K562 (cell line): ENCODE data around the gene HDAC1. TPM values are rescaled to one million over a fixed set of nuclear protein-coding genes. Genes with fewer than 3 reads are reported as not detected.

Experiments used
- ETV6 ChIP-seq, 3 experiments: fragments of 150-350 bp in 1 of 3; sonication (generic) in 1 of 3; formaldehyde crosslinking in 1 of 3; IDR thresholded peaks; 2 replicates each; pipeline versions ENCODE4 v1.6.1 to v1.8.0; 2014 to 2022; ENCODE audit warnings: borderline replicate concordance in 2 of 3, low read depth in 2 of 3, antibody characterized with exemption in 1 of 3, low read length in 1 of 3, mild to moderate bottlenecking in 1 of 3, missing genetic modification reagents in 1 of 3
- EWSR1 ChIP-seq: fragments of 450-650 bp; IDR thresholded peaks from 2 replicates; pipeline ENCODE4 v1.6.1; 2018; ENCODE audit warnings: borderline replicate concordance, mild to moderate bottlenecking, low read depth, moderate library complexity; ENCODE audit not compliant: partially characterized antibody
- PHF21A ChIP-seq: fragments of 450-650 bp; IDR thresholded peaks from 2 replicates; pipeline ENCODE4 v1.6.1; 2017; ENCODE audit warnings: low read depth, borderline replicate concordance
- PTRF ChIP-seq: fragments of 450-650 bp; IDR thresholded peaks from 2 replicates; pipeline ENCODE4 v1.6.1; 2016; ENCODE audit warnings: mild to moderate bottlenecking, missing genetic modification characterization, missing compliant biosample characterization
- TRIM24 ChIP-seq, 2 experiments: fragments of 450-650 bp; IDR thresholded peaks; 2 replicates each; pipeline ENCODE4 v1.6.1; 2016
- YBX1 ChIP-seq: fragments of 450-650 bp; IDR thresholded peaks from 2 replicates; pipeline ENCODE4 v1.7.1; 2016; ENCODE audit warnings: mild to moderate bottlenecking
- ZNF174 ChIP-seq: fragments of 250-450 bp; sonication (Bioruptor Pico); IDR thresholded peaks from 2 replicates; pipeline ENCODE4 v1.4.0; 2020; ENCODE audit warnings: mild to moderate bottlenecking
- polyA plus RNA-seq, 8 experiments: library from polyadenylated mRNA; depleted of rRNA in 4 of 8; stranded (reverse) in 5 of 8; unstranded in 3 of 8; fragments of >200 nt; fragmentation: Nextera tagmentation in 2 of 8; fragmentation: Illumina TruSeq in 1 of 8; extraction: Ambion mirVana in 2 of 8; extraction: Trizol in 1 of 8; gene quantifications; 2 replicates each; pipeline versions ENCODE4 v1.2.1 to v1.2.3, GENCODE V29; 2011 to 2014; ENCODE audit warnings: inconsistent platforms in 1 of 8, missing spikeins in 1 of 8
- total RNA-seq, 7 experiments: library from RNA; depleted of rRNA in 6 of 7; stranded (reverse); fragments of >200 nt in 6 of 7; fragmentation: Illumina TruSeq in 2 of 7; extraction: Trizol in 2 of 7; gene quantifications; 2 replicates each; pipeline versions ENCODE4 v1.2.1 to v1.2.3, GENCODE V29; 2011 to 2021; ENCODE audit warnings: low replicate concordance in 1 of 7
- TF ChIP-seq, protein P1 (sequence below), 2 experiments: fragments of 450-650 bp; IDR thresholded peaks; 2 replicates each; pipeline ENCODE4 v1.6.1; 2018; ENCODE audit warnings: mild to moderate bottlenecking in 2 of 2, low read depth in 1 of 2; ENCODE audit not compliant: partially characterized antibody in 2 of 2
- TF ChIP-seq, protein P2 (sequence below), 2 experiments: fragments of 450-650 bp; IDR thresholded peaks; 2 replicates each; pipeline ENCODE4 v1.6.1; 2016; ENCODE audit warnings: mild to moderate bottlenecking in 2 of 2, borderline replicate concordance in 1 of 2, low read depth in 1 of 2, moderate library complexity in 1 of 2
- TF ChIP-seq, protein P3 (sequence below): IDR thresholded peaks from 2 replicates; pipeline ENCODE4 v1.6.1; 2011; ENCODE audit warnings: borderline replicate concordance, low read depth, mild to moderate bottlenecking, moderate library complexity, low read length; ENCODE audit not compliant: insufficient read depth, poor library complexity, severe bottlenecking

The HDAC1 gene
- total and polyA plus RNA-seq, 9 of the 15 experiments (the other 6 are each of a cell fraction or from before 2014, with no cell fraction given): 169 to 384 (median 193) TPM

- TF ChIP-seq, protein P1, sequence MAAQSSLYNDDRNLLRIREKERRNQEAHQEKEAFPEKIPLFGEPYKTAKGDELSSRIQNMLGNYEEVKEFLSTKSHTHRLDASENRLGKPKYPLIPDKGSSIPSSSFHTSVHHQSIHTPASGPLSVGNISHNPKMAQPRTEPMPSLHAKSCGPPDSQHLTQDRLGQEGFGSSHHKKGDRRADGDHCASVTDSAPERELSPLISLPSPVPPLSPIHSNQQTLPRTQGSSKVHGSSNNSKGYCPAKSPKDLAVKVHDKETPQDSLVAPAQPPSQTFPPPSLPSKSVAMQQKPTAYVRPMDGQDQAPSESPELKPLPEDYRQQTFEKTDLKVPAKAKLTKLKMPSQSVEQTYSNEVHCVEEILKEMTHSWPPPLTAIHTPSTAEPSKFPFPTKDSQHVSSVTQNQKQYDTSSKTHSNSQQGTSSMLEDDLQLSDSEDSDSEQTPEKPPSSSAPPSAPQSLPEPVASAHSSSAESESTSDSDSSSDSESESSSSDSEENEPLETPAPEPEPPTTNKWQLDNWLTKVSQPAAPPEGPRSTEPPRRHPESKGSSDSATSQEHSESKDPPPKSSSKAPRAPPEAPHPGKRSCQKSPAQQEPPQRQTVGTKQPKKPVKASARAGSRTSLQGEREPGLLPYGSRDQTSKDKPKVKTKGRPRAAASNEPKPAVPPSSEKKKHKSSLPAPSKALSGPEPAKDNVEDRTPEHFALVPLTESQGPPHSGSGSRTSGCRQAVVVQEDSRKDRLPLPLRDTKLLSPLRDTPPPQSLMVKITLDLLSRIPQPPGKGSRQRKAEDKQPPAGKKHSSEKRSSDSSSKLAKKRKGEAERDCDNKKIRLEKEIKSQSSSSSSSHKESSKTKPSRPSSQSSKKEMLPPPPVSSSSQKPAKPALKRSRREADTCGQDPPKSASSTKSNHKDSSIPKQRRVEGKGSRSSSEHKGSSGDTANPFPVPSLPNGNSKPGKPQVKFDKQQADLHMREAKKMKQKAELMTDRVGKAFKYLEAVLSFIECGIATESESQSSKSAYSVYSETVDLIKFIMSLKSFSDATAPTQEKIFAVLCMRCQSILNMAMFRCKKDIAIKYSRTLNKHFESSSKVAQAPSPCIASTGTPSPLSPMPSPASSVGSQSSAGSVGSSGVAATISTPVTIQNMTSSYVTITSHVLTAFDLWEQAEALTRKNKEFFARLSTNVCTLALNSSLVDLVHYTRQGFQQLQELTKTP (IDR thresholded peaks at IDR 0.05; ENCODE audit: low read depth in 1 of 2, partially characterized antibody in 2 of 2): peak in 1 of 2 experiments; percentile 65
- TF ChIP-seq YBX1 (no peak), TRIM24 (IDR thresholded peaks at IDR 0.05) (peak; percentile 35 to 77; a peak in 2 of 4 replicates), EWSR1 (no peak), PTRF (tag) (no peak), PHF21A (no peak; the same call in 1 of the 2 replicates), ETV6 (IDR thresholded peaks at IDR 0.05; ENCODE audit: borderline replicate concordance in 1 of 2, low read depth in 2 of 2, low read length in 1 of 2) (no peak), ETV6 (CRISPR knock-in tag; IDR thresholded peaks at IDR 0.05; ENCODE audit: borderline replicate concordance) (no peak), ZNF174 (CRISPR knock-in tag) (no peak)
- TF ChIP-seq, protein P2, sequence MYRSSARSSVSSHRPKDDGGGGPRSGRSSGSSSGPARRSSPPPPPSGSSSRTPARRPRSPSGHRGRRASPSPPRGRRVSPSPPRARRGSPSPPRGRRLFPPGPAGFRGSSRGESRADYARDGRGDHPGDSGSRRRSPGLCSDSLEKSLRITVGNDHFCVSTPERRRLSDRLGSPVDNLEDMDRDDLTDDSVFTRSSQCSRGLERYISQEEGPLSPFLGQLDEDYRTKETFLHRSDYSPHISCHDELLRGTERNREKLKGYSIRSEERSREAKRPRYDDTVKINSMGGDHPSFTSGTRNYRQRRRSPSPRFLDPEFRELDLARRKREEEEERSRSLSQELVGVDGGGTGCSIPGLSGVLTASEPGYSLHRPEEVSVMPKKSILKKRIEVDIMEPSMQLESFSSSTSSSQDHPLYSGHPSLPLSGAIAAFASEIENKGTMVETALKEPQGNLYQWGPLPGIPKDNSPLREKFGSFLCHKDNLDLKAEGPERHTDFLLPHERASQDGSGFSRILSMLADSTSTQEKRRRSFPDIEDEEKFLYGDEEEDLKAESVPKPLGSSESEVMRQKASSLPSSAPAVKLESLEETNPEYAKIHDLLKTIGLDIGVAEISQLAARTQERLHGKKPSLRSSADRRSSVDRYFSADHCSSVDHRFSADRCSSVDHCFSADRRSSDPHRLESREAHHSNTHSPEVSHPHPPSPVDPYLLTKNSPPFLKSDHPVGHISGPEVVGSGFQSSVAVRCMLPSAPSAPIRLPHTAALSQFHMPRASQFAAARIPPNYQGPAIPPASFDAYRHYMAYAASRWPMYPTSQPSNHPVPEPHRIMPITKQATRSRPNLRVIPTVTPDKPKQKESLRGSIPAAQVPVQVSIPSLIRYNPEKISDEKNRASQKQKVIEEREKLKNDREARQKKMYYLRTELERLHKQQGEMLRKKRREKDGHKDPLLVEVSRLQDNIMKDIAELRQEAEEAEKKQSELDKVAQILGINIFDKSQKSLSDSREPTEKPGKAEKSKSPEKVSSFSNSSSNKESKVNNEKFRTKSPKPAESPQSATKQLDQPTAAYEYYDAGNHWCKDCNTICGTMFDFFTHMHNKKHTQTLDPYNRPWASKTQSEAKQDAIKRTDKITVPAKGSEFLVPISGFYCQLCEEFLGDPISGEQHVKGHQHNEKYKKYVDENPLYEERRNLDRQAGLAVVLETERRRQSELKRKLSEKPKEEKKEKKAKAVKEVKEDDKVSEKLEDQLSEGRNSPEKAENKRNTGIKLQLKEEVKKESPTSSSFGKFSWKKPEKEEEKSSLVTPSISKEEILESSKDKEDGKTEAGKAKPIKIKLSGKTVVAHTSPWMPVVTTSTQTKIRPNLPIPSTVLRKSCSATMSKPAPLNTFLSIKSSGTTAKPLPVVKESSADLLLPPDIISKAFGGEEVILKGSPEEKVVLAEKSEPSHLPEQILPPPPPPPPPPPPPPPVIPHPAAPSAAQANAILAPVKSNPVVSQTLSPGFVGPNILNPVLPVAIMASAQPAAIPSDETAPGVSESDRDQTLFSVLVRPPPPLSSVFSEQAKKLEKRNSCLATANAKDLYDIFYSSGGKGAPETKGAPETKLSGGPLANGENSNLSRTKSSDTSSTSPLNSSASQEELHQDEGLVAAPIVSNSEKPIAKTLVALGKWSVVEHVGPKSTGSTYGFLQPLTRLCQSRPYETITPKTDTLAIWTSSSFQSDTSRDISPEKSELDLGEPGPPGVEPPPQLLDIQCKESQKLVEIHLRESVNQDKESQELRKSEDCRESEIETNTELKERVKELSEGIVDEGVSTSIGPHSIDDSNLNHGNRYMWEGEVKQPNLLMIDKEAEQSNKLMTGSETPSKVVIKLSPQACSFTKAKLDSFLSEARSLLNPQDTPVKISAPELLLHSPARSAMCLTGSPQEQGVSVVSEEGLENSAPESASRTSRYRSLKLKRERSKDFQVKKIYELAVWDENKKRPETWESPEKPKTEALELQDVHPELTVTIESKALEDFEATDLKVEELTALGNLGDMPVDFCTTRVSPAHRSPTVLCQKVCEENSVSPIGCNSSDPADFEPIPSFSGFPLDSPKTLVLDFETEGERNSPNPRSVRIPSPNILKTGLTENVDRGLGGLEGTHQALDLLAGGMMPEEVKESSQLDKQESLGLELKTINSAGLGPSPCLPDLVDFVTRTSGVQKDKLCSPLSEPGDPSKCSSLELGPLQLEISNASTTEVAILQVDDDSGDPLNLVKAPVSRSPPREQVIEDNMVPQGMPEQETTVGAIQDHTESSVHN (IDR thresholded peaks at IDR 0.05; ENCODE audit: borderline replicate concordance in 1 of 2, low read depth in 1 of 2): no peak
- TF ChIP-seq, protein P3, sequence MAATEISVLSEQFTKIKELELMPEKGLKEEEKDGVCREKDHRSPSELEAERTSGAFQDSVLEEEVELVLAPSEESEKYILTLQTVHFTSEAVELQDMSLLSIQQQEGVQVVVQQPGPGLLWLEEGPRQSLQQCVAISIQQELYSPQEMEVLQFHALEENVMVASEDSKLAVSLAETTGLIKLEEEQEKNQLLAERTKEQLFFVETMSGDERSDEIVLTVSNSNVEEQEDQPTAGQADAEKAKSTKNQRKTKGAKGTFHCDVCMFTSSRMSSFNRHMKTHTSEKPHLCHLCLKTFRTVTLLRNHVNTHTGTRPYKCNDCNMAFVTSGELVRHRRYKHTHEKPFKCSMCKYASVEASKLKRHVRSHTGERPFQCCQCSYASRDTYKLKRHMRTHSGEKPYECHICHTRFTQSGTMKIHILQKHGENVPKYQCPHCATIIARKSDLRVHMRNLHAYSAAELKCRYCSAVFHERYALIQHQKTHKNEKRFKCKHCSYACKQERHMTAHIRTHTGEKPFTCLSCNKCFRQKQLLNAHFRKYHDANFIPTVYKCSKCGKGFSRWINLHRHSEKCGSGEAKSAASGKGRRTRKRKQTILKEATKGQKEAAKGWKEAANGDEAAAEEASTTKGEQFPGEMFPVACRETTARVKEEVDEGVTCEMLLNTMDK: peak; percentile 81
These were observed 43.6 kb upstream of the HDAC1 start (continued) for GRCh38 chr1:32247983-32248889.
